ENCODE measurements around the gene AWAT2.

- TF ChIP-seq CTCF (IDR thresholded peaks at IDR 0.05) (no peak), POLR2A (IDR thresholded peaks at IDR 0.05) (no peak), EP300 (IDR thresholded peaks at IDR 0.05) (no peak)
These were observed 11.2 kb downstream of the AWAT2 start for GRCh38 chrX:70038515-70038914.
